ENCODE results near the gene PHLDB2.
A peak's percentile ranks its signal among the peaks of the same experiment; 100 is the strongest.
"Not testable (repeated sequence)": the region's sequence is repeated elsewhere in the genome, so short reads cannot be mapped to it uniquely, and the experiment has no call there.

The PHLDB2 gene

GRCh38 chr3:111859061-111859973 is at the start of gene PHLDB2:
TSS of gene PHLDB2 (plus strand) at chr3:111859265. CDS start at chr3:111884078, 24,813 bp downstream.
- DNase-seq (peak; percentile 72), ATAC-seq (peak; percentile 76)

GRCh38 chr3:111810909-111811308 is 48.2 kb upstream of the PHLDB2 start:
- ATAC-seq (no peak), DNase-seq (no peak)

- ATAC-seq (no peak), DNase-seq (no peak)
These were observed 47.3 kb upstream of the PHLDB2 start for GRCh38 chr3:111811811-111812210.

GRCh38 chr3:111812701-111813100 is 46.4 kb upstream of the PHLDB2 start:
- DNase-seq (no peak), ATAC-seq (no peak)

- ATAC-seq (no peak), DNase-seq (no peak)
These were observed 45.6 kb upstream of the PHLDB2 start for GRCh38 chr3:111813441-111813840.

- no peak for DNase-seq
- ATAC-seq, result no peak
These were observed 45.1 kb upstream of the PHLDB2 start for GRCh38 chr3:111813979-111814378.

- not testable (repeated sequence) for DNase-seq, ATAC-seq
These were observed 42.3 kb upstream of the PHLDB2 start for GRCh38 chr3:111816771-111817170.

- DNase-seq (no peak), ATAC-seq (no peak)
These were observed 39.1 kb upstream of the PHLDB2 start for GRCh38 chr3:111819927-111820326.

GRCh38 chr3:111820651-111821050 is 38.4 kb upstream of the PHLDB2 start:
- DNase-seq (no peak), ATAC-seq (no peak)

- no peak for DNase-seq
These were observed 37.2 kb upstream of the PHLDB2 start for GRCh38 chr3:111821891-111822290.

GRCh38 chr3:111822804-111823203 is 36.3 kb upstream of the PHLDB2 start:
- ATAC-seq (no peak), DNase-seq (no peak)

More at GRCh38 chr3:111821891-111822290, 37.2 kb upstream of the PHLDB2 start:
- ATAC-seq, result no peak

- ATAC-seq, result no peak
These were observed 35.7 kb upstream of the PHLDB2 start for GRCh38 chr3:111823341-111823855.

GRCh38 chr3:111824351-111824750 is 34.7 kb upstream of the PHLDB2 start:
- no peak for DNase-seq
- no peak for ATAC-seq

More at GRCh38 chr3:111823341-111823855, 35.7 kb upstream of the PHLDB2 start:
- no peak for DNase-seq

- no peak for ATAC-seq
- DNase-seq, result no peak
These were observed 31.2 kb upstream of the PHLDB2 start for GRCh38 chr3:111827871-111828270.

- ATAC-seq (no peak), DNase-seq (no peak)
These were observed 30.5 kb upstream of the PHLDB2 start for GRCh38 chr3:111828530-111828929.

- DNase-seq (no peak), ATAC-seq (no peak)
These were observed 30.0 kb upstream of the PHLDB2 start for GRCh38 chr3:111829023-111829422.

GRCh38 chr3:111831840-111832239 is 27.2 kb upstream of the PHLDB2 start:
- ATAC-seq (peak; percentile 78), DNase-seq (peak; percentile 13)

GRCh38 chr3:111837112-111837511 is 22.0 kb upstream of the PHLDB2 start:
- no peak for DNase-seq
- ATAC-seq, result no peak

GRCh38 chr3:111838133-111838532 is 20.9 kb upstream of the PHLDB2 start:
- ATAC-seq, result no peak
- DNase-seq, result no peak

GRCh38 chr3:111846039-111846438 is 13.0 kb upstream of the PHLDB2 start:
- DNase-seq, result no peak

GRCh38 chr3:111846717-111847116 is 12.3 kb upstream of the PHLDB2 start:
- no peak for DNase-seq

More at GRCh38 chr3:111846039-111846438, 13.0 kb upstream of the PHLDB2 start:
- ATAC-seq, result no peak

GRCh38 chr3:111848283-111848682 is 10.8 kb upstream of the PHLDB2 start:
- no peak for ATAC-seq
- DNase-seq, result no peak

More at GRCh38 chr3:111846717-111847116, 12.3 kb upstream of the PHLDB2 start:
- ATAC-seq, result no peak

GRCh38 chr3:111848778-111849177 is 10.3 kb upstream of the PHLDB2 start:
- ATAC-seq (no peak), DNase-seq (no peak)
